Measurements from ENCODE around the gene CRY1.

CRY1 gene

DNA sequence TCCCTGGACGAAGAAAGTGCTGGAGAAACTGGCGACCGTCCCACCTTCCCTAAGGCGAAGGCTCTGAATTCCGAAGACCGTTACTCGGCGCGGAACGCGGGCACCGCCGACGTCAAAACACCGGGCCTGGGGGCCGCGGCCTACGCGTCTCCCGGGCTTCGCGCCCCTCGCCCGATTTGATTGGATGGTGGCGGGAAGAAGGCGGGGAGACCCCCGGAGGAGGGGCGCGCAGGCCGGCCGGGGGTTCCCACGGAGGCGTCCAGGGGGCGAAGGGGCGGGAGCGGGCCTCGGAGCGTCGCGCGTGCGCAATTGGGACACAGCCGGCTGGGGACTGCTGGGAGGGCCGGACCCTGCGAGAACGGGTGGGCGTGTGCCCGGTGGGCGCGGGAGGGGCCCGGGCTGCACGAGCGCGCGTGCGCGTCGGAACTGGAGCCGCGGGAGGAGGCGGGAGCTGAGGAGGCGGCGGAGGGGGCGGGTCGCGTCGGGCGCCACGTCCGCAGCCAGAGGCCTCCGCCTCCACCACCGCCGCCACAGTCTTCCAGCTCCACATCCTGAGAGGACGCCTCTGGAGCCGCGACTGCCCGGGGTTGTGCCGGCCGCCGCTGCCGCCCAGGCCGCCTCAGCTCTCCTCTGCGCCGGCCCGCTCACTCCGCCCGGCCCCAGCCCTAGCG lies 137.8 kb downstream of the CRY1 start, which contains the start of gene TMEM263:
Gene TMEM263, plus strand, starts transcription at position 531 of the 671 bp plus-strand sequence. CDS start 11,210 bp downstream, outside the sequence.
- DNase-seq, result peak; percentile 92

DNA sequence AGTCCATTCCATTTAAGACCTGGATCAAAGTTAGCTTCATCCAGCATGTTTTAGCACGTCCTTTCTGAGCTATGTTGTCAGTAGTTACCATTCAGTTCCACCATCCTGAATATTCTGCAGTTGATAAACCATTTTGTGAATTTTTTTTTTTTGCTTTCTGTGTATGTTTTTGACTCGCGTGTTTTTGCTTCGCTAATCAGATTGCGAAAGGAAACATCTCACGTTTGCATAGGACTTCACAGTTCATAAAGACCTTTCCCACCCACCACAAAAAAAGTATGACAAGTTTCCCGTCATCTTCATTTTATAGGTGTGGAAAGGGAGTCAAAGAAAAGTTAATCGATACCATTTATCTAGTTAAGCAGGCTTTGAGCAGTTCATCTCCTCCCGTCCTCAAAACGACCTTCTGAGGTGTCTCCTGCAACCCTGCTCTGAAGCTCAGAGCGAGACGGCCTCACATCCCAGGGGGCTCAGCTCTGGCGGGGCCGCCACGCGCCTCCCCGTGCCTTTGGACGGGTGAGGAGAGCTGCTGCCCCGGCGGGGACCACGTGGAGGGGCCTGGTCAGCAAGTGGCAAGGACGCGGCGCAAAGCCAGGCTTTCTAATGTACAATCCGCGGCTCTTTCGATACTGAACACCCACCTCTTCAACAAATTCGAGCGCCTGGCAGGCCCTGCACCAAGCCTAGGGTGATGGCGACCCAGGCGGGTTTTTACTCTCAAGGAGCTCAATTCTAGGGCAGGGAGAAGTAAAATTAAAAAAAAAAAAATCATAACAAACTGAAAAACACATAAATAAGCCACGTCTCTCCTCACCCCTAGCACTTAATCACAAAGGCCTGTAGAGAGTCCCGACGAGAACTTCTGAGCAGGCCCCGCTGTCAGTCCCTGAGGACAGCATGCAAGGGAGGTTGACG lies 138.6 kb downstream of the CRY1 start:
- DNase-seq, result no peak

DNA sequence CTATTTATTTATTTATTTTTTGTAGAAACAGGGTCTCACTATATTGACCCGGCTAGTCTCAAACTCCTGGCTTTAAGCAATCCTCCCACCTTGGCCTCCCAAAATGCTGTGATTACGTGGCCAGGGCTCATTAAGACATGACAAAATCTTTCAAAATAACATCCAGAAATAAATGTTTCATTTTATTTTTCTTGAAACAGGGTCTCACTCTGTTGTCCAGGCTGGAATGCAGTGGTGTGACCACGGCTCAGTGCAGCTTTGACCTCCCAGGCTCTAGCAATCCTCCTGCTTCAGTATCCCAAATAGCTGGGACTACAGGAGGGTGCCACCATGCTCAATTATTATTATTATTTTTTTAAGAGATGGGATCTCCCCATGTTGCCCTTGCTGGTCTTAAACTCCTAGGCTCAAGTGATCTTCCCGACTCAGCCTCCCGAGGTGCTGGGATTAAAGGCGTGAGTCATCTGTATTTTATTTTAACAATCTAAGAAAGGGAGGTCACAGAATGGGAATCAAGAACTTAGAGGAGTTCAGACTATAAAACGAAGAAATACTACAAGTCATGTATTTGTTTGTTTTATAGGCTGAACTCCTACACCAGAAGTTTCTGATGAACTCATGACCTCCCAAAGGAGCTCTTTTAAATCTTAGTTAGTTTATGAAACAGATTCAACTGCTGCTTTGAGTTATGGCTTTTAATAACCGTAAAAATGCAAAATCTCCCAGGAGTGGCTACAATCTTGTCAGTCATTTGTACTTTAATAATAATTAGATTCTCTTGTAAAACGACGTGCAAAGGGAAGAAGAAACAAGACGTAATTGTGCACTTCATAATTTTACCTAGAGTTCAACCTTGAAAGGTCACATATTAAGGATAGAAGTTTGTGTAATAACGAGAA lies 139.7 kb downstream of the CRY1 start:
- DNase-seq, result no peak

DNA sequence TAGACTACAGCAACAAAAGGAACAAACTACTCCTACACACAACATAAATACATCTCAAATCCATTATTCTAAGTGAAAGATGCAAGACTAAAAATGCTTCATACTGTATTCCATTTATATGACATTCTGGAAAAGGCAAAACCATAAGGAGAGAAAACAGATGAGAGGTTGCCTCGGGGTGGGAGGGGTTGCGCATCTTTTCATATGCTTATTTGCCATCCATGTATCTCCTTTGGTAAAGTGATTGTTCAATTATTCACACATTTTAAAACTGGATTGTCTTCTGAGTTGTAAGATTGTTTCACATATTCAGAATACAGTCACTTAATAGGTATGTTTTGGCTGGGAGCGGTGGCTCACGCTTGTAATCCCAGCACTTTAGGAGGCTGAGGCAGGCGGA lies 142.8 kb downstream of the CRY1 start:
- DNase-seq, result no peak

DNA sequence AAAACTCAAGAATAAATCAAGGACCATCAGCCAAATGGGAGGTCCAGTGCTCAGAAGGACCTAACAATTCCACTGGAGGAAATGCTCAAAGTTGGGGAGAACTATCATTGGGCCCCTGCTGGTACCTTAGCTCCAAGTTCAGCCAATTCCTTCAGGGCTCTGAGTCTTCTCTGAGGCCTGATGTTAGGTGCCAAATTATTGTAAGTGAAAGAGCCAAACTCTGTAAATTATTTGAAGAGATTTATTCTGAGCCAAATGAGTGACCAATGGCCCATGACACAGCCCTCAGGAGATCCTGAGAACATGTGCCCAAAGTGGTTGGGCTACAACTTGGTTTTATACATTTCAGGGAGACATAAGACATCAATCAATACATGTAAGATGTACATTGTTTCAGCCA lies 145.9 kb downstream of the CRY1 start:
- DNase-seq, result no peak

DNA sequence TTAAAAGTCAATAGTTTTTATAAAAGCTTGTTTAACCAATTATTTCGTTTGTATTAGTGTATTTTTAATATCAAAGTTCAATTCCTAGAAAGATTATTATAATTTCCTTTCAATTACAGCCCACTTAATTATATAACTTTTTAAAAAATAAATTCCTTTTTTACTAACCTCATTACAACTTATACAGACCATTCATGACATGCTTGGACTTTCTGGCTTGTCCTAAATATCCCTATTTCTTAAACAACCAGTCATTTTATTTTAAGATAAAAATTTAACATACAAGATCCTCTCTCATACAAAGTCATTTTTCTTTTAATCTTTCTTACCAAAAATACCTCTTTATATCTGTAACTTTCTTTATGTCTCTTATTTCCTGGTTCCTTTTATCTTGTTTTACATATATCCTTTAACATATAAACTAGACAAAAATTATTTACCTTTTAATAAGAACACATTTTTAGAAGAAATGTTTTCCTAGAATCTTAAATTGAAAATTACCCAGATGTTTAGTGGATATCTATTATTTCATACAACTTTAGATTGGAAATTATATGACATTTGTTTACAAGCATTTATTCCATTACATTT lies 148.0 kb downstream of the CRY1 start:
- no peak for DNase-seq

DNA sequence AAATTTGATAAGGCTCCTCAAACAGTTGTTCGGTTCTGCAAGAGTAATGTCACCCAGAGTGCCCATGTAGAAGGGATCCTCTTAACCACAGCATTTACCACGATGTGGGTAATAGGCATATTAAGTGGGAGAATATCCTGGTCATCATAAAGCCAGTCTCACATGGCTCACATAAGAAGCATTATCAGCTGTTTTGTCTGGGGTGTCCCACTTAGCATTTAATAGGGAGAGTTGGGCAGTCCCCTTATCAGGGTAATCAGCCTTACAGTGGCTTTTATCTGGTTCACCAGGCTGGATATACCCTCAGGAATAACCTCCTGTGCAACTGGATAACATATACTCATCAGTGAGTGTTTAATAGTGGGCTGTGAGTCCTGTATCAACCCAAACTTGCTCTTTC lies 150.6 kb downstream of the CRY1 start:
- no peak for DNase-seq

DNA sequence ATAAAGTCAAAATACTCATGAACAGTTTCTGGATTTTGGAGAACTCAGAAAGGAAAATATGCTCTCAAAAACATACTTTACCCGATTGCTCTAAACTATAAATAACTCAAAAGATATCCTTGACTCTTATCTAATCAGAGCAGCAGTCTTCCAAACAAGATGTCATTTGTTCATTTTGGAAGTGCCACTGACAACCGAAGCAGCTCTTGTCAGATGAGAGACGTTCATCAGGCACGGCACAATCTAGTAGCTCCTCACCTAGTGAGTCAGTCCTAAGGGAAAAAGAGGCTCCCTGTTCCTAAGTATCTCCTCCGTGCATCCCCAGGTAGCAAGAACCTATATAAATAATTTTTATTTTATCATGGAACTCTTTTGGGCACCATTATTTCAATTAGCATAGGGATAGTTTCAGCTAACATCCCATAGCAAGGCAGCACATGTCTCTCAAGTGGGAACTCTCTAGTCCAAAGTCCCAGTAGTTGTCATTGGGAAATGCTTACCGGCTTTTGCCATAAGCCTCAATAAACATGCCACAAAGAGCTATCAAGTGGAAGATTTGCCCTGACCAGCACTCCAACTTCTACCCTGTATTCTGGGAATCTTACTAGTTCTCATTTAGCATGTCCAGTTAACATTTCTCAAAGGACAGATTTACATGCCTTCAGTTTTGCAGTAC lies 151.7 kb downstream of the CRY1 start:
- DNase-seq, result no peak

Data from NCI-H510A treated with DMSO at 0.1 percent for 48 hours (cell line).